CD4-positive, alpha-beta T cell (primary cell): ENCODE data around the gene ZBTB43. TPM values are rescaled to one million over a fixed set of nuclear protein-coding genes. Genes with fewer than 3 reads are reported as not detected.

Source experiments
- ATAC-seq: fragments of 200-7000 bp; cut with Tn5 transposase; one replicate; pipeline ENCODE4 v1.10.0; 2022; ENCODE audit warnings: mild to moderate bottlenecking; ENCODE audit not compliant: poor library complexity
- CTCF ChIA-PET: fragments of 350-600 bp; sonication (Branson Sonifier 250); formaldehyde crosslinking; loops from one replicate; lab custom pipeline; 2021; ENCODE audit warnings: antibody characterized with exemption, inconsistent platforms; lab: Charles Lee
- POLR2A ChIA-PET: fragments of 350-600 bp; sonication (Branson Sonifier 250); formaldehyde crosslinking; loops from one replicate; lab custom pipeline; 2021; ENCODE audit warnings: antibody characterized with exemption, inconsistent platforms; lab: Charles Lee
- DNase-seq, 14 experiments: peaks; one replicate each; pipeline ENCODE4 v3.0.0-alpha.2; 2013 to 2020; ENCODE audit warnings: mixed read lengths in 2 of 14
- H3K27ac ChIP-seq, 2 donors: one replicate each; pipeline versions ENCODE4 v1.5.1 to v1.7.0; 2013; ENCODE audit warnings: low read length in 2 of 2, low read depth in 1 of 2, mild to moderate bottlenecking in 1 of 2
- H3K27me3 ChIP-seq, 2 experiments: 1 replicate in 1 of 2; 2 replicates in 1 of 2; pipeline versions ENCODE4 v1.6.1 to v1.7.0; 2013; ENCODE audit warnings: low read length in 2 of 2, control low read depth in 1 of 2, mild to moderate bottlenecking in 1 of 2, moderate library complexity in 1 of 2; ENCODE audit not compliant: insufficient read depth in 2 of 2, control insufficient read depth in 1 of 2
- H3K36me3 ChIP-seq: one replicate; pipeline ENCODE4 v1.6.1; 2013; ENCODE audit warnings: low read length, control low read depth; ENCODE audit not compliant: insufficient read depth
- H3K4me1 ChIP-seq: one replicate; pipeline ENCODE4 v1.6.1; 2013; ENCODE audit warnings: low read length, control low read depth; ENCODE audit not compliant: insufficient read depth
- H3K4me3 ChIP-seq: one replicate; pipeline ENCODE4 v1.5.1; 2013; ENCODE audit warnings: mild to moderate bottlenecking, low read length, moderate library complexity
- H3K9me3 ChIP-seq, 2 experiments: 1 replicate in 1 of 2; 2 replicates in 1 of 2; pipeline versions ENCODE4 v1.6.1 to v1.7.0; 2013; ENCODE audit warnings: low read length in 2 of 2, mild to moderate bottlenecking in 2 of 2, control low read depth in 1 of 2, moderate library complexity in 1 of 2; ENCODE audit not compliant: control insufficient read depth in 1 of 2, insufficient read depth in 1 of 2
- H3K27ac Mint-ChIP-seq: one replicate; pipeline ENCODE4 v1.8.0; 2020; ENCODE audit warnings: mixed read lengths
- H3K27me3 Mint-ChIP-seq: one replicate; pipeline ENCODE4 v1.8.0; 2021; ENCODE audit warnings: mixed read lengths
- H3K36me3 Mint-ChIP-seq: one replicate; pipeline ENCODE4 v1.8.0; 2021; ENCODE audit warnings: low read depth, mixed read lengths
- H3K4me1 Mint-ChIP-seq: one replicate; pipeline ENCODE4 v1.8.0; 2021; ENCODE audit warnings: low read depth, mixed read lengths
- H3K4me3 Mint-ChIP-seq: one replicate; pipeline ENCODE4 v1.8.0; 2020; ENCODE audit warnings: mild to moderate bottlenecking, mixed read lengths
- H3K9me3 Mint-ChIP-seq: one replicate; pipeline ENCODE4 v1.8.0; 2020; ENCODE audit warnings: mixed read lengths
- intact Hi-C, 2 experiments: fragments of 100-400 bp; cut with DNase I in 1 of 2; cut with micrococcal nuclease in 1 of 2; formaldehyde crosslinking; loops; one replicate each; pipeline versions ENCODE4 v1.15.1 to v1.9.0; 2023 to 2025; cut with DNase I, micrococcal nuclease
- total RNA-seq, 174 experiments: library from RNA in 2 of 174; stranded (reverse) in 2 of 174; gene quantifications; one replicate each; pipeline ENCODE4 v1.2.3 and lab custom pipeline; 2021 to 2026
- TF ChIP-seq, protein P1 (sequence below): fragments of 200-600 bp; IDR thresholded peaks from one replicate; pipeline ENCODE4 v1.8.0; 2022; ENCODE audit warnings: antibody characterized with exemption, mild to moderate bottlenecking

ZBTB43 gene
- total RNA-seq, 2 experiments from 2014 or later = 47.7 to 50.8 TPM

GRCh38 chr9:126793686-126794417 is 11.0 kb upstream of the ZBTB43 start:
- Mint-ChIP-seq H3K27me3 (peaks cover 32% of the 10 kb centered on the region), H3K9me3 (no peaks in the 10 kb centered on the region), H3K36me3 (no peaks in the 10 kb centered on the region), H3K4me1 (no peaks in the 10 kb centered on the region), H3K27ac (no peak overlapping the region), H3K4me3 (no peak overlapping the region)
- no peak overlapping the region for H3K27ac ChIP-seq
- DNase-seq = no peak
- H3K4me1 ChIP-seq = no peaks in the 10 kb centered on the region
- TF ChIP-seq, protein P1, sequence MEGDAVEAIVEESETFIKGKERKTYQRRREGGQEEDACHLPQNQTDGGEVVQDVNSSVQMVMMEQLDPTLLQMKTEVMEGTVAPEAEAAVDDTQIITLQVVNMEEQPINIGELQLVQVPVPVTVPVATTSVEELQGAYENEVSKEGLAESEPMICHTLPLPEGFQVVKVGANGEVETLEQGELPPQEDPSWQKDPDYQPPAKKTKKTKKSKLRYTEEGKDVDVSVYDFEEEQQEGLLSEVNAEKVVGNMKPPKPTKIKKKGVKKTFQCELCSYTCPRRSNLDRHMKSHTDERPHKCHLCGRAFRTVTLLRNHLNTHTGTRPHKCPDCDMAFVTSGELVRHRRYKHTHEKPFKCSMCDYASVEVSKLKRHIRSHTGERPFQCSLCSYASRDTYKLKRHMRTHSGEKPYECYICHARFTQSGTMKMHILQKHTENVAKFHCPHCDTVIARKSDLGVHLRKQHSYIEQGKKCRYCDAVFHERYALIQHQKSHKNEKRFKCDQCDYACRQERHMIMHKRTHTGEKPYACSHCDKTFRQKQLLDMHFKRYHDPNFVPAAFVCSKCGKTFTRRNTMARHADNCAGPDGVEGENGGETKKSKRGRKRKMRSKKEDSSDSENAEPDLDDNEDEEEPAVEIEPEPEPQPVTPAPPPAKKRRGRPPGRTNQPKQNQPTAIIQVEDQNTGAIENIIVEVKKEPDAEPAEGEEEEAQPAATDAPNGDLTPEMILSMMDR = no peak
- POLR2A ChIA-PET = no interaction called here
- no peaks in the 10 kb centered on the region for H3K36me3 ChIP-seq
- H3K4me3 ChIP-seq = no peak overlapping the region
- CTCF ChIA-PET = no interaction called here
- no peaks in the 10 kb centered on the region for H3K9me3 ChIP-seq
- intact Hi-C loops = no loop called here
- ATAC-seq = no peak
- H3K27me3 ChIP-seq = peaks cover 9 to 10% of the 10 kb centered on the region in 2 experiments

DNA sequence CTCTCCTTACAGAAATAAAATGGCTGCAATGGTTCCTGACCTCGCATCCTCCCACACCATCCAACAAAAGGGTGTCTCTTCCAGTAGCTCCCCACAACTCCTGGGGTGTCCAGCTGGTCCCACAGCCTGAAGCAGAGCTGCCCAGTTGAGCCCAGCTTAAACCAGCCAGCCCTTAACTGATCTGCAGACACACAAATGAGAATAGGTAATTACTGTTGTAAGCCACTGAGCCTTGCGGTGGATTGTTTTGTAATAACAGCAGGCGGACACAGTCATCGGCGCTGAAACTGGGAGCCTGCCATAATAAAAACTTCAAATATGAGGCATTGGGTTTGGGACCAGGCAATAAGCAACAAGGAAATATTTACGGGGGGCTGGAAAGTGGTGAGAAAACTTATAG is 10.4 kb upstream of the ZBTB43 start:
- Mint-ChIP-seq H3K36me3 (no peaks in the 10 kb centered on the region), H3K4me1 (no peaks in the 10 kb centered on the region), H3K4me3 (no peak overlapping the region), H3K27ac (no peak overlapping the region), H3K9me3 (no peaks in the 10 kb centered on the region), H3K27me3 (peaks cover 30% of the 10 kb centered on the region)
- TF ChIP-seq, protein P1 = no peak
- ATAC-seq (no peak), DNase-seq (no peak)
- H3K36me3 ChIP-seq = no peaks in the 10 kb centered on the region
- no peak overlapping the region for H3K27ac ChIP-seq
- H3K27me3 ChIP-seq = peaks cover 9 to 10% of the 10 kb centered on the region in 2 experiments
- intact Hi-C loops = no loop called here
- CTCF ChIA-PET = no interaction called here
- H3K9me3 ChIP-seq = no peaks in the 10 kb centered on the region
- POLR2A ChIA-PET = no interaction called here
- no peaks in the 10 kb centered on the region for H3K4me1 ChIP-seq
- no peak overlapping the region for H3K4me3 ChIP-seq

GRCh38 chr9:126796758-126797157 is 8.1 kb upstream of the ZBTB43 start:
- Histone ChIP-seq H3K4me3 (no peak overlapping the region), H3K36me3 (no peaks in the 10 kb centered on the region), H3K27me3 (peaks cover 7% of the 10 kb centered on the region in 2 experiments), H3K9me3 (no peaks in the 10 kb centered on the region), H3K4me1 (no peaks in the 10 kb centered on the region), H3K27ac (no peak overlapping the region)
- TF ChIP-seq, protein P1 = no peak
- ATAC-seq = no peak
- Mint-ChIP-seq H3K27ac (no peak overlapping the region), H3K4me3 (no peak overlapping the region), H3K9me3 (no peaks in the 10 kb centered on the region), H3K4me1 (no peaks in the 10 kb centered on the region), H3K27me3 (peaks cover 15% of the 10 kb centered on the region), H3K36me3 (no peaks in the 10 kb centered on the region)
- DNase-seq = no peak
- intact Hi-C loops = no loop called here
- ChIA-PET CTCF (no interaction called here), POLR2A (no interaction called here)
